Gastroesophageal sphincter (tissue), 4 donors: ENCODE data around the gene PAFAH2. TPM values are rescaled to one million over a fixed set of nuclear protein-coding genes. Genes with fewer than 3 reads are reported as not detected.

Experiments used
- ATAC-seq: fragments of 150-250 bp; one replicate; pipeline ENCODE4 v1.9.1; 2016; ENCODE audit warnings: mild to moderate bottlenecking, moderate library complexity
- H3K27ac ChIP-seq, 4 donors: fragments of 200-600 bp; sonication (generic) in 3 of 4; 1 replicate in 3 of 4; 2 replicates in 1 of 4; pipeline ENCODE4 v1.5.1; 2016 to 2019
- H3K27me3 ChIP-seq: fragments of 200-600 bp; sonication (generic); one replicate; pipeline ENCODE4 v1.5.1; 2019
- H3K36me3 ChIP-seq, 2 donors: fragments of 200-600 bp; sonication (generic); one replicate each; pipeline ENCODE4 v1.5.1; 2019; ENCODE audit warnings: control low read depth in 1 of 2
- H3K4me1 ChIP-seq, 3 donors: fragments of 200-600 bp; sonication (generic); 1 replicate in 2 of 3; 2 replicates in 1 of 3; pipeline ENCODE4 v1.5.1; 2016 to 2019; ENCODE audit warnings: control low read depth in 2 of 3
- H3K4me3 ChIP-seq, 2 donors: fragments of 200-600 bp; sonication (generic); one replicate each; pipeline ENCODE4 v1.5.1; 2019; ENCODE audit warnings: mild to moderate bottlenecking in 1 of 2, moderate library complexity in 1 of 2
- H3K9me3 ChIP-seq, 3 donors: fragments of 200-600 bp; sonication (generic); one replicate each; pipeline ENCODE4 v1.5.1; 2017 to 2019; ENCODE audit warnings: control low read depth in 2 of 3
- CTCF ChIP-seq, 4 experiments: fragments of 200-600 bp in 2 of 4; fragments of 450-650 bp in 2 of 4; sonication (generic) in 1 of 4; IDR thresholded peaks; one replicate each; pipeline ENCODE4 v1.5.1; 2017 to 2019; ENCODE audit warnings: antibody characterized with exemption in 4 of 4, mild to moderate bottlenecking in 2 of 4, moderate library complexity in 2 of 4
- EP300 ChIP-seq: sonication (generic); formaldehyde crosslinking; IDR thresholded peaks from one replicate; pipeline ENCODE4 v1.6.1; 2017; ENCODE audit warnings: antibody characterized with exemption, mild to moderate bottlenecking
- POLR2A ChIP-seq, 2 donors: fragments of 450-650 bp; IDR thresholded peaks; one replicate each; pipeline ENCODE4 v1.6.1; 2017; ENCODE audit warnings: antibody characterized with exemption in 2 of 2, mild to moderate bottlenecking in 2 of 2, moderate library complexity in 1 of 2
- POLR2AphosphoS5 ChIP-seq: sonication (generic); formaldehyde crosslinking; IDR thresholded peaks from one replicate; pipeline ENCODE4 v1.6.1; 2017; ENCODE audit warnings: antibody characterized with exemption
- WGBS, 2 donors: methylation state at CpG; one replicate each; pipeline ENCODE4 v1.1.5; 2018; ENCODE audit warnings: low coverage in 1 of 2; 5-methylcytosine and 5-hydroxymethylcytosine counted together
- total RNA-seq, 4 donors: library from RNA; depleted of rRNA; stranded (reverse); fragments of >200 nt; gene quantifications; one replicate each; pipeline ENCODE4 v1.1.0, GENCODE V29; 2016

The PAFAH2 gene
- total RNA-seq, 4 donors from 2014 or later = 6.6 to 12.2 (median 8.5) TPM

- no peak for ATAC-seq
- Histone ChIP-seq H3K9me3 (no peaks in the 10 kb centered on the region), H3K27me3 (no peaks in the 10 kb centered on the region), H3K4me1 (peaks cover 0 to 36% (median 0%) of the 10 kb centered on the region in 3 donors), H3K36me3 (no peaks in the 10 kb centered on the region), H3K4me3 (no peak overlapping the region), H3K27ac (no peak overlapping the region)
- no peak for TF ChIP-seq POLR2A (IDR thresholded peaks at IDR 0.05)
- no peak for TF ChIP-seq POLR2AphosphoS5
- no peak for TF ChIP-seq EP300
- no peak for TF ChIP-seq CTCF (IDR thresholded peaks at IDR 0.05)
- WGBS, 2 donors = 32% methylated on average over 5 of the region's 6 CpGs; no CpG with 5 or more reads in 1 of the 2 donors
Measured at GRCh38 chr1:26020330-26020768, 22.5 kb upstream of the PAFAH2 start.

- no peak overlapping the region for H3K27ac ChIP-seq
- 73 to 77% methylated on average over 5 to 6 of the region's 8 CpGs for WGBS, 2 donors
- no peaks in the 10 kb centered on the region for H3K27me3 ChIP-seq
- TF ChIP-seq POLR2AphosphoS5 (no peak), CTCF (IDR thresholded peaks at IDR 0.05) (no peak), POLR2A (IDR thresholded peaks at IDR 0.05) (no peak), EP300 (no peak)
- H3K4me3 ChIP-seq = no peak overlapping the region
- H3K9me3 ChIP-seq = no peaks in the 10 kb centered on the region
- H3K4me1 ChIP-seq = peaks cover 0 to 36% (median 0%) of the 10 kb centered on the region in 3 donors
- ATAC-seq = no peak
- no peaks in the 10 kb centered on the region for H3K36me3 ChIP-seq
Measured at GRCh38 chr1:26019641-26020315, 21.9 kb upstream of the PAFAH2 start.

- H3K4me1 ChIP-seq = peaks cover 0 to 36% (median 0%) of the 10 kb centered on the region in 3 donors
- no peak overlapping the region for H3K4me3 ChIP-seq
- ATAC-seq = no peak
- H3K9me3 ChIP-seq = no peaks in the 10 kb centered on the region
- TF ChIP-seq POLR2AphosphoS5 (no peak), EP300 (no peak), CTCF (IDR thresholded peaks at IDR 0.05) (no peak), POLR2A (IDR thresholded peaks at IDR 0.05) (no peak)
- 11 to 17% methylated on average over 2 of the region's 6 CpGs for WGBS, 2 donors
- no peaks in the 10 kb centered on the region for H3K27me3 ChIP-seq
- H3K27ac ChIP-seq = no peak overlapping the region
- H3K36me3 ChIP-seq = no peaks in the 10 kb centered on the region
Measured at GRCh38 chr1:26017606-26018005, 19.7 kb upstream of the PAFAH2 start.

- no peaks in the 10 kb centered on the region for H3K9me3 ChIP-seq
- 11 to 86% methylated on average over 1 to 4 of the region's 6 CpGs for WGBS, 2 donors
- no peak for TF ChIP-seq POLR2A (IDR thresholded peaks at IDR 0.05)
- TF ChIP-seq CTCF (IDR thresholded peaks at IDR 0.05) = no peak
- TF ChIP-seq EP300 = no peak
- TF ChIP-seq POLR2AphosphoS5 = no peak
- H3K27me3 ChIP-seq = no peaks in the 10 kb centered on the region
- no peak overlapping the region for H3K4me3 ChIP-seq
- H3K36me3 ChIP-seq = no peaks in the 10 kb centered on the region
- H3K27ac ChIP-seq = no peak overlapping the region
- H3K4me1 ChIP-seq = peaks cover 0 to 33% (median 0%) of the 10 kb centered on the region in 3 donors
- ATAC-seq = no peak
Measured at GRCh38 chr1:26016953-26017545, 19.2 kb upstream of the PAFAH2 start.
